HEK293 (cell line): Measurements from ENCODE around the gene ZNF319.

Source experiments
- BCL11A ChIP-seq: fragments of 450-650 bp; formaldehyde crosslinking; IDR thresholded peaks from 2 replicates; pipeline ENCODE4 v1.5.1; 2016; ENCODE audit warnings: low read depth, missing biosample characterization, missing genetic modification characterization
- ZNF121 ChIP-seq: fragments of 450-650 bp; formaldehyde crosslinking; IDR thresholded peaks from 2 replicates; pipeline ENCODE4 v1.5.1; 2016; ENCODE audit warnings: missing biosample characterization, missing genetic modification characterization
- ZNF140 ChIP-seq: fragments of 450-650 bp; formaldehyde crosslinking; IDR thresholded peaks from 2 replicates; pipeline ENCODE4 v1.5.1; 2016; ENCODE audit warnings: missing biosample characterization, missing genetic modification characterization
- ZNF274 ChIP-seq, 2 experiments: fragments of 200-500 bp in 1 of 2; fragments of 450-650 bp in 1 of 2; sonication (Bioruptor generic) in 1 of 2; formaldehyde crosslinking in 1 of 2; IDR thresholded peaks; 2 replicates each; pipeline versions ENCODE4 v1.5.1 to v1.6.1; 2014 to 2016; ENCODE audit warnings: borderline replicate concordance in 1 of 2, inconsistent platforms in 1 of 2, low read length in 1 of 2, missing biosample characterization in 1 of 2, missing genetic modification characterization in 1 of 2
- ZNF354C ChIP-seq: fragments of 450-650 bp; formaldehyde crosslinking; IDR thresholded peaks from 2 replicates; pipeline ENCODE4 v1.5.1; 2016; ENCODE audit warnings: missing biosample characterization, missing genetic modification characterization, low read depth, borderline replicate concordance
- TF ChIP-seq, protein P1 (sequence below): fragments of 450-650 bp; formaldehyde crosslinking; IDR thresholded peaks from 2 replicates; pipeline ENCODE4 v1.5.1; 2016; ENCODE audit warnings: missing biosample characterization, missing genetic modification characterization

- TF ChIP-seq ZNF140 (tag by site-specific recombination) (no peak), BCL11A (tag by site-specific recombination) (no peak), ZNF354C (tag by site-specific recombination) (no peak), ZNF121 (tag by site-specific recombination) (no peak), ZNF274 (IDR thresholded peaks at IDR 0.05; ENCODE audit: low read length) (no peak), ZNF274 (tag by site-specific recombination; IDR thresholded peaks at IDR 0.05; ENCODE audit: borderline replicate concordance) (no peak)
- TF ChIP-seq, protein P1, sequence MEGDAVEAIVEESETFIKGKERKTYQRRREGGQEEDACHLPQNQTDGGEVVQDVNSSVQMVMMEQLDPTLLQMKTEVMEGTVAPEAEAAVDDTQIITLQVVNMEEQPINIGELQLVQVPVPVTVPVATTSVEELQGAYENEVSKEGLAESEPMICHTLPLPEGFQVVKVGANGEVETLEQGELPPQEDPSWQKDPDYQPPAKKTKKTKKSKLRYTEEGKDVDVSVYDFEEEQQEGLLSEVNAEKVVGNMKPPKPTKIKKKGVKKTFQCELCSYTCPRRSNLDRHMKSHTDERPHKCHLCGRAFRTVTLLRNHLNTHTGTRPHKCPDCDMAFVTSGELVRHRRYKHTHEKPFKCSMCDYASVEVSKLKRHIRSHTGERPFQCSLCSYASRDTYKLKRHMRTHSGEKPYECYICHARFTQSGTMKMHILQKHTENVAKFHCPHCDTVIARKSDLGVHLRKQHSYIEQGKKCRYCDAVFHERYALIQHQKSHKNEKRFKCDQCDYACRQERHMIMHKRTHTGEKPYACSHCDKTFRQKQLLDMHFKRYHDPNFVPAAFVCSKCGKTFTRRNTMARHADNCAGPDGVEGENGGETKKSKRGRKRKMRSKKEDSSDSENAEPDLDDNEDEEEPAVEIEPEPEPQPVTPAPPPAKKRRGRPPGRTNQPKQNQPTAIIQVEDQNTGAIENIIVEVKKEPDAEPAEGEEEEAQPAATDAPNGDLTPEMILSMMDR (tag by site-specific recombination) = no peak
Observed at GRCh38 chr16:57956924-57957672, 43.4 kb downstream of the ZNF319 start.
